Erythroblast (primary cell): ENCODE measurements around the gene STX4.
"Not testable (repeated sequence)": the region's sequence is repeated elsewhere in the genome, so short reads cannot be mapped to it uniquely, and the experiment has no call there.

Experiments
- GATA1 ChIP-seq: IDR thresholded peaks from 2 replicates; pipeline ENCODE4 v1.6.1; 2011; ENCODE audit warnings: low read depth, mild to moderate bottlenecking, control low read depth, low read length, moderate library complexity
- POLR2A ChIP-seq: IDR thresholded peaks from 2 replicates; pipeline ENCODE4 v1.6.1; 2011; ENCODE audit warnings: mild to moderate bottlenecking, low read length

- not testable (repeated sequence) for TF ChIP-seq POLR2A, GATA1
These were observed 15.6 kb upstream of the STX4 start for GRCh38 chr16:31017756-31018155.
